ENCODE data around the gene ZNF688. TPM values are rescaled to one million over a fixed set of nuclear protein-coding genes. Genes with fewer than 3 reads are reported as not detected.

The ZNF688 gene
- total and polyA plus RNA-seq, 9 of the 15 experiments (the other 6 are each of a cell fraction or from before 2014, with no cell fraction given), result 0.48 to 12.9 (median 4.5) TPM

GRCh38 chr16:30571445-30572322 is at the start of gene ZNF688 (continued):
- TF ChIP-seq ZBTB2 (IDR thresholded peaks at IDR 0.05), result no peak
- TF ChIP-seq MGA (IDR thresholded peaks at IDR 0.05), result peak; percentile 80
- no peak for TF ChIP-seq ZNF740 (CRISPR knock-in tag; IDR thresholded peaks at IDR 0.05)
- TF ChIP-seq ZNF740 (tag; IDR thresholded peaks at IDR 0.05), result no peak
- TF ChIP-seq CTBP1 (IDR thresholded peaks at IDR 0.05; ENCODE audit: borderline replicate concordance), result peak; percentile 11; the same call in 1 of the 2 replicates
- TF ChIP-seq ZNF589 (CRISPR knock-in tag; IDR thresholded peaks at IDR 0.05; ENCODE audit: low read depth), result no peak
- no peak for TF ChIP-seq RBM22 (IDR thresholded peaks at IDR 0.05; ENCODE audit: low read depth, low read length, poor library complexity, severe bottlenecking)
- no peak for TF ChIP-seq EZH2 (IDR thresholded peaks at IDR 0.05; ENCODE audit: borderline replicate concordance, low read depth, low read length)
- no peak for TF ChIP-seq PPARD (CRISPR knock-in tag; IDR thresholded peaks at IDR 0.05)
- TF ChIP-seq POLR2AphosphoS5 (IDR thresholded peaks at IDR 0.05; ENCODE audit: control insufficient read depth, insufficient read depth, low read depth, low read length), result peak; percentile 46; the same call in 1 of the 2 replicates
